SK-N-SH (cell line): ENCODE measurements around the gene MACROD2. TPM values are rescaled to one million over a fixed set of nuclear protein-coding genes. Genes with fewer than 3 reads are reported as not detected.

Experiments
- CTCF ChIA-PET: fragments of 300-600, 350-600 bp; formaldehyde crosslinking; extraction: SDS; loops from one replicate; lab custom pipeline; 2021; lab: Yijun Ruan, JAX
- POLR2A ChIA-PET: fragments of 350-600 bp; sonication (Branson Sonifier 250); formaldehyde crosslinking; extraction: SDS; loops from one replicate; lab custom pipeline; 2020; ENCODE audit warnings: antibody characterized with exemption, inconsistent platforms; lab: Yijun Ruan, JAX
- DNase-seq: peaks from one replicate; pipeline ENCODE4 v3.0.0; 2012
- H2AFZ ChIP-seq: fragments of 200-600 bp; sonication (generic); 2 replicates; pipeline ENCODE4 v1.8.1; 2016; ENCODE audit warnings: antibody characterized with exemption, mild to moderate bottlenecking, low read depth
- H3F3A ChIP-seq: fragments of 200-600 bp; sonication (generic); replicated peaks from 2 replicates; pipeline ENCODE3; 2016; ENCODE audit warnings: antibody characterized with exemption, mild to moderate bottlenecking; ENCODE audit not compliant: insufficient read depth
- H3K27ac ChIP-seq, 2 experiments: fragments of 200-500 bp in 1 of 2; fragments of 200-600 bp in 1 of 2; sonication (Bioruptor generic) in 1 of 2; sonication (generic), shearing (Covaris generic) in 1 of 2; 2 replicates each; pipeline versions ENCODE4 v1.5.1 to v1.6.1; 2014 to 2016; ENCODE audit warnings: low read depth in 2 of 2, inconsistent platforms in 1 of 2, low read length in 1 of 2, mild to moderate bottlenecking in 1 of 2, mixed read lengths in 1 of 2
- H3K27me3 ChIP-seq: fragments of 200-600 bp; sonication (generic), shearing (Covaris generic); 2 replicates; pipeline ENCODE4 v1.6.1; 2016; ENCODE audit warnings: mixed run types; ENCODE audit not compliant: insufficient read depth
- H3K36me3 ChIP-seq, 2 experiments: fragments of 200-500 bp in 1 of 2; fragments of 200-600 bp in 1 of 2; sonication (Bioruptor generic) in 1 of 2; sonication (generic) in 1 of 2; replicated peaks in 1 of 2; 2 replicates each; pipeline versions ENCODE3 to v1.5.1; 2014 to 2016; ENCODE audit warnings: low read length in 1 of 2, mild to moderate bottlenecking in 1 of 2; ENCODE audit not compliant: insufficient read depth in 2 of 2, control insufficient read depth in 1 of 2
- H3K4me1 ChIP-seq, 2 experiments: fragments of 200-500 bp in 1 of 2; fragments of 200-600 bp in 1 of 2; sonication (Bioruptor generic) in 1 of 2; sonication (generic), shearing (Covaris generic) in 1 of 2; 2 replicates each; pipeline versions ENCODE4 v1.5.1 to v1.6.1; 2014 to 2016; ENCODE audit warnings: low read depth in 1 of 2, low read length in 1 of 2, mixed run types in 1 of 2; ENCODE audit not compliant: insufficient read depth in 2 of 2, control insufficient read depth in 1 of 2
- H3K4me2 ChIP-seq: fragments of 200-600 bp; sonication (generic), shearing (Covaris generic); 2 replicates; pipeline ENCODE4 v1.6.1; 2017; ENCODE audit warnings: mixed run types
- H3K4me3 ChIP-seq, 2 experiments: fragments of 200-500 bp in 1 of 2; fragments of 200-600 bp in 1 of 2; sonication (Bioruptor generic) in 1 of 2; sonication (generic), shearing (Covaris generic) in 1 of 2; 2 replicates each; pipeline versions ENCODE4 v1.5.1 to v1.8.1; 2014 to 2016; ENCODE audit warnings: low read depth in 2 of 2, inconsistent platforms in 1 of 2, low read length in 1 of 2, mild to moderate bottlenecking in 1 of 2, mixed read lengths in 1 of 2, moderate library complexity in 1 of 2
- H3K79me2 ChIP-seq: fragments of 200-600 bp; sonication (generic); 2 replicates; pipeline ENCODE4 v1.8.1; 2017; ENCODE audit warnings: mild to moderate bottlenecking; ENCODE audit not compliant: insufficient read depth
- H3K9ac ChIP-seq: fragments of 200-600 bp; sonication (generic); 2 replicates; pipeline ENCODE4 v1.6.1; 2017; ENCODE audit warnings: mixed run types
- H3K9me2 ChIP-seq: fragments of 200-600 bp; sonication (generic); 2 replicates; pipeline ENCODE4 v1.6.1; 2017; ENCODE audit warnings: mixed run types
- H3K9me3 ChIP-seq: fragments of 200-600 bp; sonication (generic); 2 replicates; pipeline ENCODE4 v1.6.1; 2017; ENCODE audit warnings: mixed run types, mild to moderate bottlenecking, moderate library complexity
- H4K20me1 ChIP-seq: fragments of 200-600 bp; sonication (generic); 2 replicates; pipeline ENCODE4 v1.6.1; 2017; ENCODE audit warnings: mild to moderate bottlenecking, mixed run types; ENCODE audit not compliant: insufficient read depth
- CHD2 ChIP-seq: fragments of 150-350 bp; IDR thresholded peaks from 2 replicates; pipeline ENCODE4 v1.6.1; 2018; ENCODE audit warnings: low read length; ENCODE audit not compliant: partially characterized antibody
- EZH2phosphoT487 ChIP-seq: fragments of 200-600 bp; sonication (generic); IDR thresholded peaks from 2 replicates; pipeline ENCODE4 v1.6.1; 2017; ENCODE audit warnings: low read depth, mixed run types, mild to moderate bottlenecking, antibody characterized with exemption, moderate library complexity, borderline replicate concordance
- FOXM1 ChIP-seq: IDR thresholded peaks from 2 replicates; pipeline ENCODE4 v1.4.0; 2012; ENCODE audit warnings: low read depth, mild to moderate bottlenecking
- GATA2 ChIP-seq: sonication (generic); formaldehyde crosslinking; IDR thresholded peaks from 2 replicates; pipeline ENCODE4 v1.5.0; 2020; ENCODE audit warnings: mild to moderate bottlenecking, missing genetic modification reagents
- IRF3 ChIP-seq: fragments of 150-350 bp; IDR thresholded peaks from 2 replicates; pipeline ENCODE4 v1.6.1; 2016; ENCODE audit warnings: mild to moderate bottlenecking, low read depth, low read length
- JUND ChIP-seq: IDR thresholded peaks from 2 replicates; pipeline ENCODE4 v1.4.0; 2012
- NFIC ChIP-seq: IDR thresholded peaks from 2 replicates; pipeline ENCODE4 v1.4.0; 2012; ENCODE audit warnings: borderline replicate concordance
- NRF1 ChIP-seq: IDR thresholded peaks from 2 replicates; pipeline ENCODE4 v1.6.1; 2012; ENCODE audit warnings: low read depth, mild to moderate bottlenecking, low read length
- REST ChIP-seq: IDR thresholded peaks from 2 replicates; pipeline ENCODE4 v1.6.1; 2012; ENCODE audit warnings: mild to moderate bottlenecking, low read depth, low read length, moderate library complexity
- TCF12 ChIP-seq: IDR thresholded peaks from 2 replicates; pipeline ENCODE4 v1.4.0; 2012
- TEAD4 ChIP-seq: IDR thresholded peaks from 2 replicates; pipeline ENCODE4 v1.4.0; 2012; ENCODE audit warnings: mild to moderate bottlenecking, borderline replicate concordance; ENCODE audit not compliant: insufficient read depth
- WGBS: methylation state at CpG from one replicate; pipeline ENCODE4 v1.1.6; 2017; ENCODE audit warnings: low lambda C conversion rate; 5-methylcytosine and 5-hydroxymethylcytosine counted together
- polyA plus RNA-seq, 3 experiments: library from polyadenylated mRNA; depleted of rRNA; stranded (reverse); fragments of >200 nt; gene quantifications; 2 replicates each; pipeline ENCODE4 v1.2.3, GENCODE V29; 2012
- TF ChIP-seq, protein P1 (sequence below): fragments of 200-600 bp; sonication (generic); IDR thresholded peaks from 2 replicates; pipeline ENCODE4 v1.6.1; 2017; ENCODE audit warnings: antibody characterized with exemption, mild to moderate bottlenecking, moderate library complexity
- TF ChIP-seq, protein P2 (sequence below): IDR thresholded peaks from 2 replicates; pipeline ENCODE4 v1.4.0; 2012; ENCODE audit warnings: low read depth
- TF ChIP-seq, protein P3 (sequence below): fragments of 150-350 bp; IDR thresholded peaks from 2 replicates; pipeline ENCODE4 v1.6.1; 2017; ENCODE audit warnings: antibody characterized with exemption, low read length, low read depth, borderline replicate concordance

The MACROD2 gene
- polyA plus RNA-seq, 1 of the 3 experiments (the other 2 are of a cell fraction), result 0.33 TPM

GRCh38 chr20:14958626-14959025 lies 963.3 kb downstream of the MACROD2 start (continued):
- TF ChIP-seq FOXM1 (no peak), JUND (no peak)

GRCh38 chr20:14959506-14960475 lies 964.5 kb downstream of the MACROD2 start:
- H2AFZ ChIP-seq, result no peak overlapping the region
- no peak overlapping the region for H3K4me3 ChIP-seq
- CTCF ChIA-PET, result no interaction called here
- 93% methylated on average over 6 of the region's 7 CpGs for WGBS
- POLR2A ChIA-PET, result no interaction called here
- no peaks in the 10 kb centered on the region for H4K20me1 ChIP-seq
- TF ChIP-seq NRF1 (no peak), TEAD4 (no peak), GATA2 (CRISPR knock-in tag) (no peak), TCF12 (no peak), CHD2 (no peak), EZH2phosphoT487 (no peak)
- no peaks in the 10 kb centered on the region for H3K79me2 ChIP-seq
- H3K9ac ChIP-seq, result no peak overlapping the region
- DNase-seq, result no peak
- no peak overlapping the region for H3K27ac ChIP-seq
- H3K4me1 ChIP-seq, result peaks cover 2 to 5% of the 10 kb centered on the region in 2 experiments; a peak in 2 of 4 replicates
- H3F3A ChIP-seq, result no peaks in the 10 kb centered on the region
- H3K4me2 ChIP-seq, result no peak overlapping the region
- H3K9me2 ChIP-seq, result no peaks in the 10 kb centered on the region
- no peaks in the 10 kb centered on the region for H3K27me3 ChIP-seq
- H3K9me3 ChIP-seq, result no peaks in the 10 kb centered on the region
- H3K36me3 ChIP-seq, result no peaks in the 10 kb centered on the region

GRCh38 chr20:14960831-14961230 lies 965.5 kb downstream of the MACROD2 start:
- Histone ChIP-seq H3K36me3 (no peaks in the 10 kb centered on the region), H3K79me2 (no peaks in the 10 kb centered on the region), H3F3A (no peaks in the 10 kb centered on the region), H3K4me3 (no peak overlapping the region), H3K9me3 (no peaks in the 10 kb centered on the region), H4K20me1 (no peaks in the 10 kb centered on the region), H3K9me2 (no peaks in the 10 kb centered on the region), H3K4me1 (peaks cover 0 to 5% of the 10 kb centered on the region in 2 experiments; a peak in 2 of 4 replicates), H3K4me2 (no peak overlapping the region), H3K27ac (no peak overlapping the region), H3K27me3 (no peaks in the 10 kb centered on the region), H2AFZ (no peak overlapping the region), H3K9ac (no peak overlapping the region)
- WGBS, result 98% methylated on average over 3 of the region's 3 CpGs
- DNase-seq, result no peak
- ChIA-PET CTCF (interaction anchor here (0.7 kb wide), 1 partner anchor 12 kb away, joined by 3 read pairs; no protein-coding TSS in a partner anchor), POLR2A (no interaction called here)
- TF ChIP-seq, protein P1, sequence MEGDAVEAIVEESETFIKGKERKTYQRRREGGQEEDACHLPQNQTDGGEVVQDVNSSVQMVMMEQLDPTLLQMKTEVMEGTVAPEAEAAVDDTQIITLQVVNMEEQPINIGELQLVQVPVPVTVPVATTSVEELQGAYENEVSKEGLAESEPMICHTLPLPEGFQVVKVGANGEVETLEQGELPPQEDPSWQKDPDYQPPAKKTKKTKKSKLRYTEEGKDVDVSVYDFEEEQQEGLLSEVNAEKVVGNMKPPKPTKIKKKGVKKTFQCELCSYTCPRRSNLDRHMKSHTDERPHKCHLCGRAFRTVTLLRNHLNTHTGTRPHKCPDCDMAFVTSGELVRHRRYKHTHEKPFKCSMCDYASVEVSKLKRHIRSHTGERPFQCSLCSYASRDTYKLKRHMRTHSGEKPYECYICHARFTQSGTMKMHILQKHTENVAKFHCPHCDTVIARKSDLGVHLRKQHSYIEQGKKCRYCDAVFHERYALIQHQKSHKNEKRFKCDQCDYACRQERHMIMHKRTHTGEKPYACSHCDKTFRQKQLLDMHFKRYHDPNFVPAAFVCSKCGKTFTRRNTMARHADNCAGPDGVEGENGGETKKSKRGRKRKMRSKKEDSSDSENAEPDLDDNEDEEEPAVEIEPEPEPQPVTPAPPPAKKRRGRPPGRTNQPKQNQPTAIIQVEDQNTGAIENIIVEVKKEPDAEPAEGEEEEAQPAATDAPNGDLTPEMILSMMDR, result no peak
- TF ChIP-seq EZH2phosphoT487, result no peak
- no peak for TF ChIP-seq NFIC
- no peak for TF ChIP-seq NRF1
- TF ChIP-seq REST, result no peak
- no peak for TF ChIP-seq IRF3
- TF ChIP-seq, protein P2, sequence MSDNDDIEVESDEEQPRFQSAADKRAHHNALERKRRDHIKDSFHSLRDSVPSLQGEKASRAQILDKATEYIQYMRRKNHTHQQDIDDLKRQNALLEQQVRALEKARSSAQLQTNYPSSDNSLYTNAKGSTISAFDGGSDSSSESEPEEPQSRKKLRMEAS, result no peak
- no peak for TF ChIP-seq GATA2 (CRISPR knock-in tag)
- TF ChIP-seq, protein P3, sequence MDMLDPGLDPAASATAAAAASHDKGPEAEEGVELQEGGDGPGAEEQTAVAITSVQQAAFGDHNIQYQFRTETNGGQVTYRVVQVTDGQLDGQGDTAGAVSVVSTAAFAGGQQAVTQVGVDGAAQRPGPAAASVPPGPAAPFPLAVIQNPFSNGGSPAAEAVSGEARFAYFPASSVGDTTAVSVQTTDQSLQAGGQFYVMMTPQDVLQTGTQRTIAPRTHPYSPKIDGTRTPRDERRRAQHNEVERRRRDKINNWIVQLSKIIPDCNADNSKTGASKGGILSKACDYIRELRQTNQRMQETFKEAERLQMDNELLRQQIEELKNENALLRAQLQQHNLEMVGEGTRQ, result no peak
- TF ChIP-seq TEAD4, result no peak
